Measurements from ENCODE around the gene PITPNB.

DNA sequence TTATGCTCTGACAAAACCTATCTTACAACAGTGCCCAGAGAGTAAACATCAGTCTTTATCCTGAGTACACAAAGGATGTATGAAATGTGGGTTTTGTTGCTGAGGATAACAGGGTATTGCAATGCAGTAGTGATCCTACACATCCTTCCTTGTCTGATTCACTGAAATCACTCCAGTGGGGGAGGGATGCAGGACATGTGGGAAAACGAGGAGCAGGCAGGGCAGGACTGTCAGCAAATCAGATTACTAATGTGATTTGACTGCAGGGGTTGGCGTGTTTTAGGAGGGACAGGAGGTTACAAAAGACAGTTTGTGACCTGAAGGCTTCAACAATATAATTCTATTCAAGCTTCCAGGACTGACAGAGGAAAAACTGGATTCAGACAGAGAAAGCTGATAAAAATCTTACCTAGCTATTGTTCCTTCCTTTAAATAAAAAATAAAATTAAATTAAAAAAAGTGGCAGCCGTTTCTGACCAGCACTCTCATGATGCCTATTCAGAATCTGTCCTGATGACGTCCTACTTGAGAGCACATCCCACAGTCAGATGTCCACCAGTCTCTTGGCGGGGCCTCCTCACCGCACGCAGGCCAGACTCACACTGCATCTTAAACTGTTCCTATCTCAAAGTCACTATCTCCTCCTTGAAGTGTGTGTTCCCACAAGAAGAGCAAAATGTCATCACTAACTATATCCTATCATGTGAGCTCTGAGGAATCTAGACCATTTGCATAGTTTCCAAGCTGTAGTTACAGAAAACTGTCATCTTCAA, 66.9 kb downstream of the PITPNB start:
- TF ChIP-seq, protein P1, sequence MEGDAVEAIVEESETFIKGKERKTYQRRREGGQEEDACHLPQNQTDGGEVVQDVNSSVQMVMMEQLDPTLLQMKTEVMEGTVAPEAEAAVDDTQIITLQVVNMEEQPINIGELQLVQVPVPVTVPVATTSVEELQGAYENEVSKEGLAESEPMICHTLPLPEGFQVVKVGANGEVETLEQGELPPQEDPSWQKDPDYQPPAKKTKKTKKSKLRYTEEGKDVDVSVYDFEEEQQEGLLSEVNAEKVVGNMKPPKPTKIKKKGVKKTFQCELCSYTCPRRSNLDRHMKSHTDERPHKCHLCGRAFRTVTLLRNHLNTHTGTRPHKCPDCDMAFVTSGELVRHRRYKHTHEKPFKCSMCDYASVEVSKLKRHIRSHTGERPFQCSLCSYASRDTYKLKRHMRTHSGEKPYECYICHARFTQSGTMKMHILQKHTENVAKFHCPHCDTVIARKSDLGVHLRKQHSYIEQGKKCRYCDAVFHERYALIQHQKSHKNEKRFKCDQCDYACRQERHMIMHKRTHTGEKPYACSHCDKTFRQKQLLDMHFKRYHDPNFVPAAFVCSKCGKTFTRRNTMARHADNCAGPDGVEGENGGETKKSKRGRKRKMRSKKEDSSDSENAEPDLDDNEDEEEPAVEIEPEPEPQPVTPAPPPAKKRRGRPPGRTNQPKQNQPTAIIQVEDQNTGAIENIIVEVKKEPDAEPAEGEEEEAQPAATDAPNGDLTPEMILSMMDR (IDR thresholded peaks at IDR 0.05; ENCODE audit: low read length), result no peak
- TF ChIP-seq EZH2 (optimal IDR thresholded peaks at IDR 0.05; ENCODE audit: low read depth, low read length), result no peak
- TF ChIP-seq EZH2phosphoT487 (IDR thresholded peaks at IDR 0.05; ENCODE audit: low read length), result no peak

Data from MM.1S (cell line).